WERI-Rb-1 (cell line): ENCODE data around the gene PAQR5.

Experiments used
- DNase-seq: peaks from one replicate; pipeline ENCODE4 v3.0.0-alpha.2; 2020
- H3K27ac ChIP-seq: fragments of 250-450 bp; sonication (Bioruptor Pico); 2 replicates; pipeline ENCODE4 v1.5.1; 2020; ENCODE audit warnings: mild to moderate bottlenecking, moderate library complexity
- H3K27me3 ChIP-seq: fragments of 250-450 bp; sonication (Bioruptor Pico); 2 replicates; pipeline ENCODE4 v1.5.1; 2021; ENCODE audit warnings: mild to moderate bottlenecking, low read depth, moderate library complexity; ENCODE audit not compliant: insufficient read depth, severe bottlenecking
- H3K36me3 ChIP-seq: fragments of 250-450 bp; sonication (Bioruptor Pico); 2 replicates; pipeline ENCODE4 v1.5.1; 2020; ENCODE audit warnings: mild to moderate bottlenecking, moderate library complexity
- H3K4me3 ChIP-seq: 2 replicates; pipeline ENCODE4 v1.5.1; 2011; ENCODE audit warnings: low read depth, mild to moderate bottlenecking, control low read depth, low read length
- H3K9me3 ChIP-seq: fragments of 250-450 bp; sonication (Bioruptor Pico); 2 replicates; pipeline ENCODE4 v1.5.1; 2021; ENCODE audit warnings: mild to moderate bottlenecking, moderate library complexity; ENCODE audit not compliant: severe bottlenecking
- TF ChIP-seq, protein P1 (sequence below): IDR thresholded peaks from 2 replicates; pipeline ENCODE4 v1.5.1; 2011; ENCODE audit warnings: low read depth, mild to moderate bottlenecking, control low read depth, inconsistent platforms, low read length

PAQR5 gene

GRCh38 chr15:69298697-69299441 lies at the start of gene PAQR5:
Gene PAQR5, plus strand, starts transcription at chr15:69298912. Its CDS starts 61,169 bp downstream, at chr15:69360081.
- peak; percentile 52 for DNase-seq
- Histone ChIP-seq H3K4me3 (peak within 1 kb of the TSS; percentile 43), H3K9me3 (peaks cover 4% of the 10 kb centered on the region), H3K36me3 (no peaks in the 10 kb centered on the region), H3K27ac (peak within 1 kb of the TSS; percentile 23; the same call in 1 of the 2 replicates), H3K27me3 (peaks cover 4% of the 10 kb centered on the region)
- TF ChIP-seq, protein P1, sequence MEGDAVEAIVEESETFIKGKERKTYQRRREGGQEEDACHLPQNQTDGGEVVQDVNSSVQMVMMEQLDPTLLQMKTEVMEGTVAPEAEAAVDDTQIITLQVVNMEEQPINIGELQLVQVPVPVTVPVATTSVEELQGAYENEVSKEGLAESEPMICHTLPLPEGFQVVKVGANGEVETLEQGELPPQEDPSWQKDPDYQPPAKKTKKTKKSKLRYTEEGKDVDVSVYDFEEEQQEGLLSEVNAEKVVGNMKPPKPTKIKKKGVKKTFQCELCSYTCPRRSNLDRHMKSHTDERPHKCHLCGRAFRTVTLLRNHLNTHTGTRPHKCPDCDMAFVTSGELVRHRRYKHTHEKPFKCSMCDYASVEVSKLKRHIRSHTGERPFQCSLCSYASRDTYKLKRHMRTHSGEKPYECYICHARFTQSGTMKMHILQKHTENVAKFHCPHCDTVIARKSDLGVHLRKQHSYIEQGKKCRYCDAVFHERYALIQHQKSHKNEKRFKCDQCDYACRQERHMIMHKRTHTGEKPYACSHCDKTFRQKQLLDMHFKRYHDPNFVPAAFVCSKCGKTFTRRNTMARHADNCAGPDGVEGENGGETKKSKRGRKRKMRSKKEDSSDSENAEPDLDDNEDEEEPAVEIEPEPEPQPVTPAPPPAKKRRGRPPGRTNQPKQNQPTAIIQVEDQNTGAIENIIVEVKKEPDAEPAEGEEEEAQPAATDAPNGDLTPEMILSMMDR, result no peak

DNA sequence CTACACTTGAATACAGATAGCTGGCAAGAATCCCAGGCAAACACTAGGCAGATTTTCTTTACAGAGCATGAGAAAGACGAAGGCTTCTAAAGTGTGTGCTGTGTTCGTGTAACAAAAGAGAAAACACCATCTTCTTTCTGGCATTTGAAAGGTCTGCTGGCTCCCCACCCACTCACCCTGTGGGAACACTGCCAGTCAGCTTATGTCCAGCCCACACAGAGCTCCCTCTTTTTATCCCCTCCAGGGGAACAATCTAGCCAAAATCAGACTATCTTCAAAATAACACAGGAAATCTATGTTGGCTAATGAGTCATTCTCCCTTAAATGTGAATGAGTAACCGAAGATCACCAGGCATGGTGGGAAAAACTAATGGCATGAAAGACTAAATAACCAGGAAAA lies 45.6 kb upstream of the PAQR5 start:
- no peaks in the 10 kb centered on the region; the same call in 1 of the 2 replicates for H3K36me3 ChIP-seq
- H3K27me3 ChIP-seq, result no peaks in the 10 kb centered on the region
- no peak overlapping the region for H3K4me3 ChIP-seq
- no peak overlapping the region for H3K27ac ChIP-seq
- no peak for DNase-seq
- TF ChIP-seq, protein P1, result no peak
- no peaks in the 10 kb centered on the region for H3K9me3 ChIP-seq

DNA sequence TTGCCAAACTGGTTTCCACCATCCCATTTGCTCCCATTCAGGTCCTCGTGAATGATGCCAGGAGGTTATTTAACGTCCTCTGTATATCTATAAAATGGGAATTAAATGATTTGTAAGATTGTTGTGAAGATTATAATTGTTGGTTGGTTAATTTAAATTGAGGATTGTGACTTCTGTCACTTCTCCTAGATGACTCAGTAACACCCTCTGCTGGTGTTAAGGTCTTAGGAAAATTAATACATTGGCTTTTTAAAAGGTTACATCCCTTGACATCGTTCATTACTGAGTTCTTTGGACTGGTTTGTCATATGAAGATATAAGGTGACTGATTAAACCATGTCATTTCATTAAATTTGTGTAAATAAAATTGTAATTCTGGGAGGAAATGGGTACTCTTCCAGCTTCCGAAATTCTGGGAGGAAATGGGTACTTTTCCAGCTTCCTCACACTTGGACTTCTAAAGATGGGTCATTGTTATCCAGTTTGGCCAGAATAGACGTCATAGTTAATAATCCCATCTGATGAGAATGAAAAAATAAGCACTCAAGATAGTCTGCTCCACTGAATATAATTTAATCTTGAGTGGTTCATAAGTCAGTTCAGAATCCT lies 33.3 kb upstream of the PAQR5 start:
- Histone ChIP-seq H3K9me3 (no peaks in the 10 kb centered on the region), H3K36me3 (peaks cover 16% of the 10 kb centered on the region), H3K4me3 (no peak overlapping the region), H3K27ac (no peak overlapping the region), H3K27me3 (no peaks in the 10 kb centered on the region)
- DNase-seq, result no peak
- TF ChIP-seq, protein P1, result peak; percentile 27; the same call in 1 of the 2 replicates

- Histone ChIP-seq H3K9me3 (no peaks in the 10 kb centered on the region), H3K27ac (no peak overlapping the region), H3K27me3 (no peaks in the 10 kb centered on the region), H3K4me3 (no peak overlapping the region), H3K36me3 (peaks cover 6% of the 10 kb centered on the region; the same call in 1 of the 2 replicates)
- TF ChIP-seq, protein P1, result no peak
- no peak for DNase-seq
These were observed 27.5 kb upstream of the PAQR5 start for GRCh38 chr15:69271217-69271616.

DNA sequence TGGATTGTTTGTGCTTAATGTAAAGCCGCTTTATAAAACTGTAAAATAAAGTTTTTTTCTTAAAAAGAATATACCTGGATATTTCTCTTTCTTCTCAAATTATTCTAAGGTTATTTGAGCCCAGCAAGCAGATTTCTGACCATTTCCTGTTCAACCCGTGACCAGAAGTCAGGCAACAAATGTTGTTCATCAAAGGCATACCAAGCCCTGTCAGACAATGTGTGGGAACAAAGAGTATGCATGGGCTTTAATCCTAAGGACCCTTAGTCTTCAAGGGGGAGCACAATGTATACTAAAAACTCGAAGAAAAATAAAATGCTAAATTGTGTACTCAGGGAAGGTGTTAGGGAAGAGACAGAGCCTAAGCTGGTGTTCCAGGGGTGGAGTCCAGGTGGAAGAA lies 26.6 kb upstream of the PAQR5 start:
- no peak for DNase-seq
- TF ChIP-seq, protein P1, result no peak

More for the DNA sequence above, 26.6 kb upstream of the PAQR5 start:
- H3K36me3 ChIP-seq, result peaks cover 6% of the 10 kb centered on the region; the same call in 1 of the 2 replicates
- H3K4me3 ChIP-seq, result no peak overlapping the region
- H3K9me3 ChIP-seq, result no peaks in the 10 kb centered on the region
- no peaks in the 10 kb centered on the region for H3K27me3 ChIP-seq
- H3K27ac ChIP-seq, result no peak overlapping the region
